ENCODE data around the gene TERC. TPM values are rescaled to one million over a fixed set of nuclear protein-coding genes. Genes with fewer than 3 reads are reported as not detected.
A peak's percentile ranks its signal among the peaks of the same experiment; 100 is the strongest.

The TERC gene
- total RNA-seq, 1 donor from 2014 or later: 0.86 TPM

DNA sequence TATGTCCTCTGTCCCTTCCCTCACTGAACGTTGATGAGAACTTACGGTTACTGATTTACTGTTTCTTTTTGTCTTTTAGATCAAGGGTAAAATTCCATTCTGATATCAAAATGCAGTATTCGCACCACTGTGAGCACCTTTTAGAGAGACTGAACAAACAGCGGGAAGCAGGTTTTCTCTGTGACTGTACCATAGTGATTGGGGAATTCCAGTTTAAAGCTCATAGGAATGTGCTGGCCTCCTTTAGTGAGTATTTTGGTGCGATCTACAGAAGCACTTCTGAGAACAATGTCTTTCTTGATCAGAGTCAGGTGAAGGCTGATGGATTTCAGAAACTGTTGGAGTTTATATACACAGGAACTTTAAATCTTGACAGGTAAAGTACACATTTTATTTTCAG, 9.3 kb upstream of the TERC start:
- DNase-seq (ENCODE audit: low read depth): no peak
- H3K79me2 ChIP-seq (ENCODE audit: insufficient read depth, low read length): peaks cover 59% of the 10 kb centered on the region
- peak overlapping the region; percentile 96 for H3K9ac ChIP-seq (ENCODE audit: low read length)

GRCh38 chr3:169772897-169773816, 8.3 kb upstream of the TERC start, which contains the start of gene MYNN:
Gene MYNN (plus strand): TSS chr3:169773396. CDS start chr3:169774296, 900 bp downstream.
- Mint-ChIP-seq H3K4me1 (ENCODE audit: low read depth, unreplicated experiment) (peaks cover 12% of the 10 kb centered on the region), H3K27me3 (ENCODE audit: low read depth, unreplicated experiment) (no peaks in the 10 kb centered on the region), H3K27ac (ENCODE audit: unreplicated experiment) (peak within 1 kb of the TSS; percentile 98), H3K36me3 (ENCODE audit: low read depth, unreplicated experiment) (peaks cover 4% of the 10 kb centered on the region), H3K4me3 (ENCODE audit: unreplicated experiment) (peak within 1 kb of the TSS; percentile 97), H3K9me3 (ENCODE audit: unreplicated experiment) (no peaks in the 10 kb centered on the region)
- peak within 1 kb of the TSS; percentile 99 for H3K27ac ChIP-seq (ENCODE audit: low read depth, low read length)
- peak; percentile 52 for FAIRE-seq
- peak; percentile 77 for DNase-seq (ENCODE audit: low read depth)
- H3K9me3 ChIP-seq (ENCODE audit: insufficient read depth, low read depth, low read length): no peaks in the 10 kb centered on the region
- peak within 1 kb of the TSS; percentile 96 for H3K9ac ChIP-seq (ENCODE audit: low read length)
- H2AFZ ChIP-seq (ENCODE audit: low read depth, low read length): peak within 1 kb of the TSS; percentile 84
- TF ChIP-seq EZH2 (IDR thresholded peaks at IDR 0.05; ENCODE audit: insufficient read depth, low read length) (no peak), CTCF (IDR thresholded peaks at IDR 0.05; ENCODE audit: insufficient read depth, low read depth, low read length) (no peak)
- peak within 1 kb of the TSS; percentile 88 for H3K4me3 ChIP-seq (ENCODE audit: insufficient read depth, low read depth, low read length)
- peaks cover 32% of the 10 kb centered on the region for H4K20me1 ChIP-seq (ENCODE audit: insufficient read depth, low read length)
- peaks cover 51% of the 10 kb centered on the region for H3K79me2 ChIP-seq (ENCODE audit: insufficient read depth, low read length)
- peaks cover 10% of the 10 kb centered on the region for H3K4me1 ChIP-seq (ENCODE audit: insufficient read depth, low read length)
- no peaks in the 10 kb centered on the region for H3K27me3 ChIP-seq (ENCODE audit: insufficient read depth, low read length)
- peaks cover 32% of the 10 kb centered on the region for H3K36me3 ChIP-seq (ENCODE audit: insufficient read depth, low read length)
- H3K4me2 ChIP-seq (ENCODE audit: low read length): peak within 1 kb of the TSS; percentile 90

More for the DNA sequence above, 9.3 kb upstream of the TERC start:
- no peaks in the 10 kb centered on the region for H3K9me3 ChIP-seq (ENCODE audit: insufficient read depth, low read depth, low read length)
- Mint-ChIP-seq H3K9me3 (ENCODE audit: unreplicated experiment) (no peaks in the 10 kb centered on the region), H3K27ac (ENCODE audit: unreplicated experiment) (peak overlapping the region; percentile 98), H3K36me3 (ENCODE audit: low read depth, unreplicated experiment) (peaks cover 2% of the 10 kb centered on the region), H3K4me1 (ENCODE audit: low read depth, unreplicated experiment) (peaks cover 12% of the 10 kb centered on the region), H3K4me3 (ENCODE audit: unreplicated experiment) (peak overlapping the region; percentile 97), H3K27me3 (ENCODE audit: low read depth, unreplicated experiment) (no peaks in the 10 kb centered on the region)
- FAIRE-seq: no peak
- H2AFZ ChIP-seq (ENCODE audit: low read depth, low read length): no peak overlapping the region
- peak overlapping the region; percentile 88 for H3K4me3 ChIP-seq (ENCODE audit: insufficient read depth, low read depth, low read length)
- H3K27ac ChIP-seq (ENCODE audit: low read depth, low read length): peak overlapping the region; percentile 99
- TF ChIP-seq CTCF (IDR thresholded peaks at IDR 0.05; ENCODE audit: insufficient read depth, low read depth, low read length) (no peak), EZH2 (IDR thresholded peaks at IDR 0.05; ENCODE audit: insufficient read depth, low read length) (no peak)
- peaks cover 41% of the 10 kb centered on the region for H4K20me1 ChIP-seq (ENCODE audit: insufficient read depth, low read length)
- H3K4me1 ChIP-seq (ENCODE audit: insufficient read depth, low read length): peaks cover 10% of the 10 kb centered on the region
- H3K27me3 ChIP-seq (ENCODE audit: insufficient read depth, low read length): no peaks in the 10 kb centered on the region
- H3K4me2 ChIP-seq (ENCODE audit: low read length): peak overlapping the region; percentile 90
- peaks cover 42% of the 10 kb centered on the region for H3K36me3 ChIP-seq (ENCODE audit: insufficient read depth, low read length)
